ENCODE data around the gene NBEAL2. TPM values are rescaled to one million over a fixed set of nuclear protein-coding genes. Genes with fewer than 3 reads are reported as not detected.

Gene NBEAL2
- polyA plus RNA-seq, 1 donor from 2014 or later, result 3.3 TPM

DNA sequence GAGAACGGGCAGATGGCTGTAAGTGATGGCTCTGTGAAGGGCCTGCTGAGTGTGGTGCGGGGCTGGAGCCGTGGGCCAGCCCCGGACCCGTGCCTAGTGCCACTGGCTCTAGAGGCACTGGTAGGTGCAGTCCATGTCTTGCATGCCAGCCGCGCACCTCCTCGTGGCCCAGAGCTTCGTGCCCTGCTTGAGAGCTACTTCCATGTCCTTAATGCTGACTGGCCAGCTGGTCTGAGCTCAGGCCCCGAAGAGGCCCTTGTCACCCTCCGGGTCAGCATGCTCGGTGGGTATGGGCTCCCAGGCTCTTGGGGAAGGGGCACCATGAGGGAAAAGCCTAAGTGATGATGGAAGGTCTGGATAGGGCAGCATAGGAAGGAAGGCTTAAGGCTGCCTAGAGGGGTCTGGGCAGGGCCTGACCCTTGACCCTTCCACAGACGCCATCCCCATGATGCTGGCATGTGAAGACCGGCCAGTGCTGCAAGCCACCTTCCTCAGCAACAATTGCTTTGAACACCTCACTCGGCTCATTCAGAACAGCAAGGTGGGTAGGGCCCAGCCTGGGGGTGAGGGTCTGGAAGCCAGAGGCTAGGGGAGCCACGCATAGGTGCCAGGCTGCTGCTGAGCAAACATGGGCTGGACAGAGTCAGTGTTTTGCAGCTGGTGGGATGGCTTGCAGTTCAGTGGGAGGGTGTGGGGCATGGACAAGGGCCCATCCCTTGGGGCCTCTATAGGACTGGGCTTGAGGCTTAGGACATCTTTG lies 12.1 kb downstream of the NBEAL2 start:
- H3K36me3 ChIP-seq (ENCODE audit: insufficient read depth, low read length), result no peaks in the 10 kb centered on the region
- H3K4me3 ChIP-seq (ENCODE audit: low read length), result no peak overlapping the region
- H2AFZ ChIP-seq (ENCODE audit: low read depth, low read length), result no peak overlapping the region
- no peak overlapping the region for H3K27ac ChIP-seq (ENCODE audit: low read length)
- H3K27me3 ChIP-seq (ENCODE audit: insufficient read depth, low read depth, low read length), result no peaks in the 10 kb centered on the region
- H3K79me2 ChIP-seq (replicated peaks; ENCODE audit: insufficient read depth, low read length), result no peaks in the 10 kb centered on the region
- no peaks in the 10 kb centered on the region for H4K20me1 ChIP-seq (ENCODE audit: insufficient read depth)
- H3K9me2 ChIP-seq (ENCODE audit: insufficient read depth, low read length), result no peaks in the 10 kb centered on the region
- H3K9ac ChIP-seq (ENCODE audit: low read length), result no peak overlapping the region
- H3K4me2 ChIP-seq (ENCODE audit: low read length), result no peak overlapping the region
- no peaks in the 10 kb centered on the region for H3K9me3 ChIP-seq (ENCODE audit: low read length)
- no peaks in the 10 kb centered on the region for H3F3A ChIP-seq (ENCODE audit: insufficient read depth, low read length, poor library complexity, severe bottlenecking)
- TF ChIP-seq MXI1 (conservative IDR thresholded peaks at IDR 0.05; ENCODE audit: poor library complexity, severe bottlenecking) (no peak), RAD21 (conservative IDR thresholded peaks at IDR 0.05) (no peak), POLR2AphosphoS5 (IDR thresholded peaks at IDR 0.05) (no peak), EP300 (conservative IDR thresholded peaks at IDR 0.05; ENCODE audit: poor library complexity, severe bottlenecking) (no peak), SMC3 (conservative IDR thresholded peaks at IDR 0.05; ENCODE audit: poor library complexity) (no peak), EZH2 (IDR thresholded peaks at IDR 0.05; ENCODE audit: borderline replicate concordance, insufficient read depth, low read length, poor library complexity, severe bottlenecking) (no peak), TAF1 (IDR thresholded peaks at IDR 0.05; ENCODE audit: low read depth) (no peak)
- TF ChIP-seq, protein P1, sequence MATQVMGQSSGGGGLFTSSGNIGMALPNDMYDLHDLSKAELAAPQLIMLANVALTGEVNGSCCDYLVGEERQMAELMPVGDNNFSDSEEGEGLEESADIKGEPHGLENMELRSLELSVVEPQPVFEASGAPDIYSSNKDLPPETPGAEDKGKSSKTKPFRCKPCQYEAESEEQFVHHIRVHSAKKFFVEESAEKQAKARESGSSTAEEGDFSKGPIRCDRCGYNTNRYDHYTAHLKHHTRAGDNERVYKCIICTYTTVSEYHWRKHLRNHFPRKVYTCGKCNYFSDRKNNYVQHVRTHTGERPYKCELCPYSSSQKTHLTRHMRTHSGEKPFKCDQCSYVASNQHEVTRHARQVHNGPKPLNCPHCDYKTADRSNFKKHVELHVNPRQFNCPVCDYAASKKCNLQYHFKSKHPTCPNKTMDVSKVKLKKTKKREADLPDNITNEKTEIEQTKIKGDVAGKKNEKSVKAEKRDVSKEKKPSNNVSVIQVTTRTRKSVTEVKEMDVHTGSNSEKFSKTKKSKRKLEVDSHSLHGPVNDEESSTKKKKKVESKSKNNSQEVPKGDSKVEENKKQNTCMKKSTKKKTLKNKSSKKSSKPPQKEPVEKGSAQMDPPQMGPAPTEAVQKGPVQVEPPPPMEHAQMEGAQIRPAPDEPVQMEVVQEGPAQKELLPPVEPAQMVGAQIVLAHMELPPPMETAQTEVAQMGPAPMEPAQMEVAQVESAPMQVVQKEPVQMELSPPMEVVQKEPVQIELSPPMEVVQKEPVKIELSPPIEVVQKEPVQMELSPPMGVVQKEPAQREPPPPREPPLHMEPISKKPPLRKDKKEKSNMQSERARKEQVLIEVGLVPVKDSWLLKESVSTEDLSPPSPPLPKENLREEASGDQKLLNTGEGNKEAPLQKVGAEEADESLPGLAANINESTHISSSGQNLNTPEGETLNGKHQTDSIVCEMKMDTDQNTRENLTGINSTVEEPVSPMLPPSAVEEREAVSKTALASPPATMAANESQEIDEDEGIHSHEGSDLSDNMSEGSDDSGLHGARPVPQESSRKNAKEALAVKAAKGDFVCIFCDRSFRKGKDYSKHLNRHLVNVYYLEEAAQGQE (IDR thresholded peaks at IDR 0.05; ENCODE audit: borderline replicate concordance), result no peak
- TF ChIP-seq, protein P2, sequence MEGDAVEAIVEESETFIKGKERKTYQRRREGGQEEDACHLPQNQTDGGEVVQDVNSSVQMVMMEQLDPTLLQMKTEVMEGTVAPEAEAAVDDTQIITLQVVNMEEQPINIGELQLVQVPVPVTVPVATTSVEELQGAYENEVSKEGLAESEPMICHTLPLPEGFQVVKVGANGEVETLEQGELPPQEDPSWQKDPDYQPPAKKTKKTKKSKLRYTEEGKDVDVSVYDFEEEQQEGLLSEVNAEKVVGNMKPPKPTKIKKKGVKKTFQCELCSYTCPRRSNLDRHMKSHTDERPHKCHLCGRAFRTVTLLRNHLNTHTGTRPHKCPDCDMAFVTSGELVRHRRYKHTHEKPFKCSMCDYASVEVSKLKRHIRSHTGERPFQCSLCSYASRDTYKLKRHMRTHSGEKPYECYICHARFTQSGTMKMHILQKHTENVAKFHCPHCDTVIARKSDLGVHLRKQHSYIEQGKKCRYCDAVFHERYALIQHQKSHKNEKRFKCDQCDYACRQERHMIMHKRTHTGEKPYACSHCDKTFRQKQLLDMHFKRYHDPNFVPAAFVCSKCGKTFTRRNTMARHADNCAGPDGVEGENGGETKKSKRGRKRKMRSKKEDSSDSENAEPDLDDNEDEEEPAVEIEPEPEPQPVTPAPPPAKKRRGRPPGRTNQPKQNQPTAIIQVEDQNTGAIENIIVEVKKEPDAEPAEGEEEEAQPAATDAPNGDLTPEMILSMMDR (IDR thresholded peaks at IDR 0.05; ENCODE audit: poor library complexity, severe bottlenecking), result no peak

DNA sequence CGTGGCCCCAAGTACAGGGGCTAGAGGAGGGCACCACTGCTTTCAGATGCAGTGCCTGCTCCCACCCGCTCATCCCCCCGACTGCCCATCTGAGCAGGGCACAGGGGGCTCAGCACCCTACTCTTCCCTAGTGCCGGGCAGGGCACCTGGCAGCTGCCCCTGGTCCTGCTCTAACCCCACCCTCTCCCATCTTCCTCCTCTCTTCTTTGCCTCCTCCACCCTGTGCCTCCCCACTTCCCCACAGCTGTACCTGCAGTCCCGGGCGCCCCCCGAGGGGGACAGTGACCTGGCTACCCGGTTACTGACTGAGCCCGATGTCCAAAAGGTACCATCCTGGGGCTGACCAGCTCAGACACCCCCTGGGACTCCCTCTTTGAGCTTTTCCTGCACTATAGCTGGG lies 12.8 kb downstream of the NBEAL2 start:
- Histone ChIP-seq H3K4me2 (ENCODE audit: low read length) (no peak overlapping the region), H3K9me3 (ENCODE audit: low read length) (no peaks in the 10 kb centered on the region), H3K27ac (ENCODE audit: low read length) (no peak overlapping the region), H3F3A (ENCODE audit: insufficient read depth, low read length, poor library complexity, severe bottlenecking) (no peaks in the 10 kb centered on the region), H3K27me3 (ENCODE audit: insufficient read depth, low read depth, low read length) (no peaks in the 10 kb centered on the region), H3K36me3 (ENCODE audit: insufficient read depth, low read length) (no peaks in the 10 kb centered on the region), H3K79me2 (replicated peaks; ENCODE audit: insufficient read depth, low read length) (no peaks in the 10 kb centered on the region), H3K9ac (ENCODE audit: low read length) (no peak overlapping the region), H3K9me2 (ENCODE audit: insufficient read depth, low read length) (no peaks in the 10 kb centered on the region), H4K20me1 (ENCODE audit: insufficient read depth) (no peaks in the 10 kb centered on the region), H2AFZ (ENCODE audit: low read depth, low read length) (no peak overlapping the region), H3K4me3 (ENCODE audit: low read length) (no peak overlapping the region)
- TF ChIP-seq MXI1 (conservative IDR thresholded peaks at IDR 0.05; ENCODE audit: poor library complexity, severe bottlenecking), result no peak
- TF ChIP-seq RAD21 (conservative IDR thresholded peaks at IDR 0.05), result no peak
- TF ChIP-seq EP300 (conservative IDR thresholded peaks at IDR 0.05; ENCODE audit: poor library complexity, severe bottlenecking), result no peak
- TF ChIP-seq, protein P1 (IDR thresholded peaks at IDR 0.05; ENCODE audit: borderline replicate concordance), result no peak
- TF ChIP-seq SMC3 (conservative IDR thresholded peaks at IDR 0.05; ENCODE audit: poor library complexity), result no peak
- TF ChIP-seq POLR2AphosphoS5 (IDR thresholded peaks at IDR 0.05), result no peak
- TF ChIP-seq TAF1 (IDR thresholded peaks at IDR 0.05; ENCODE audit: low read depth), result no peak
- no peak for TF ChIP-seq EZH2 (IDR thresholded peaks at IDR 0.05; ENCODE audit: borderline replicate concordance, insufficient read depth, low read length, poor library complexity, severe bottlenecking)
- TF ChIP-seq, protein P2 (IDR thresholded peaks at IDR 0.05; ENCODE audit: poor library complexity, severe bottlenecking), result no peak

All from neural cell (in vitro differentiated cells).